HG03064 (cell line): ENCODE data around the gene SHTN1.

ENCODE experiments used
- ATAC-seq: cut with Tn5 transposase; IDR thresholded peaks from one replicate; pipeline ENCODE4 v1.9.1; 2021; ENCODE audit warnings: low read depth; ENCODE audit not compliant: unreplicated experiment

The SHTN1 gene

DNA sequence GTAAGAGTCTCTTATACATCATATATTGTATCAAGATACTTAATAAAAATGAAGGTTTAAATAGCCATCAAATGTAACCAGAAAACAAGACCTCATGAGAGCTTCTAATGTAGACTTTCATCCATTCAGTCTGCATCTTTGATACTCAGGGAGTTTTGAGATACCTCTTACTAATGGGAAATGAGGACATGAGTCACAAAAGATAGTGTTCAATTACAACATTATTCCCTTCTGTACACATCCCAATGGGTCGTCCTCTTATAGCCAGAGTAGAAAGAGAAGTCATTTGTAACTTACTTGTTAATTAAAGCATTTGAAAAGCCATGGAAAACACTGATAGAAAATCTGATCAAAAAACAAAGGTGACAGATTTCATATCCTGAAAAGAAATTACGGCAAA, 19.4 kb downstream of the SHTN1 start:
- ATAC-seq = no peak

DNA sequence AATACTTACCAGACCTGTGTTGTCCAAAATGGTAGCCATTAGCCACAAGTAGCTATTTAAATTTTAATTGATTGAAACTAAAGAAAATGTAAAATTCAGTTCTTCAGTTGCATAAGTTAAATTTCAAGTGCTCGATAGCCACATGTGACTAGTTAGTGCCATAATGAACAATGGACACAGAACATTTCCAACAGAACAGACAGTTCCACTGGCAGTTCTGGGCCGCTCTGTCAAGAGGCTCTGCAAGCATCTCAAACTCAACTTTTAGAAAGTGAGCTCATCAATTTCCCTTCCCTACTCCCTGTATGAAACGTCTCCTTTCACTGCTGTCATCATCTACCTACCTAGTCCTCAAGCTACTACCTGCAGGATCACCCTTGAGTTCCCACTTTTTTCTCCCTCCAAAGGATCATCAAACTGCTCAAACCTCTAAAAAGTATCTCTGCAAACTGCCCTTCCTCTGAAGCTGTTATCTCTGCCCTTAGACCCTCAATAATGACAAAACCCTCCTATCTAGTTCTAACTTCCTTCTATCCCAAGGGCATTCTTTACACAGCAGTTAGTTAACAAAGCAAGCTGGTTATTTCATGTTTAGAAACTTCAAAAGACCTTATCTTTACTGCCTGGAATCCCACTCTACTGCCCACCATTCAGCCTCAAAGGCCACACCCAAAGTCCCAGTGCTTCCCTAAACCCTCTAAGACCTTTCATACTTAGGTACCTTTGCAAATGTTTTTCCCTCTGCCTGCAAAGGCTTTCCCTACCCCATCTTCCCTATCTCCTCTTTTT, 20.6 kb downstream of the SHTN1 start:
- ATAC-seq = no peak

DNA sequence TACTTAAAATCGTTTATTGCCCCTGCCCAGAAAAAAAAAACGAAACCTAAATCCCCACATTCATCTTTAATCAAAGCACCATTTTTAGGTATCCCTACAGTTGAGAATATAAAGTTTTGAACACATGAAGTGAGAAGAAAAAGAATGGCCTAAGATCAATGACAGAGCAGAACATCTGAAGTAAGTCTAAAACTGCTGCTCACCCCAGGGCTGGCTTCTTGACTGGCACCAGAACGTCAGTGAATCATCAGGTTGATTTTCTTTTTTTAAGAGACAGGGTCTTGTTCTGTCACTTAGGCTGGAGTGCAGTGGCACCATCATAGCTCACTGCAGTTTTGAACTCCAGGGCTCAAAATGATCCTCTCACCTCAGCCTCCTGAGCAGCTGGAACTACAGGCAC, 24.9 kb downstream of the SHTN1 start:
- ATAC-seq = no peak

DNA sequence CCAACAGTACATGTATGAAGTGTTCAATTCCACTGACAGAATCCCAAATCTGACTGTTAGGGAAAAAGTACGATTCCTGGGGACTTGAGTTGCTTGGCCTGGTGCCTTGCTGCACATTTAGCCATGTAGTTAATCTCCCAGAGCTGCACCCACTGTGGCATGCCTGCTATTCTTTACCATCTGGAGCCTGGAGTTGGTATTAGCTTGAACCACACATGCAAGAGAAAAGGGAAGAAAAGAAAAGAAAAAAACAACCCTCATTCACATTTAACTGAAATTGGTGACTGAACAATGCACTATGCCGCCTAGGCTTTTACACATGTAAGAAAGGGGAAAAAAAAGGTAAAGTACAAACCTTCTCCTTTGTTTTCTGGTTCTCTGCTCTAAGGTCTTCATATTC, 26.1 kb downstream of the SHTN1 start:
- ATAC-seq = no peak

- ATAC-seq = no peak
These were observed 30.5 kb downstream of the SHTN1 start for GRCh38 chr10:116974456-116975005.

- no peak for ATAC-seq
These were observed 31.0 kb downstream of the SHTN1 start for GRCh38 chr10:116973946-116974455.

DNA sequence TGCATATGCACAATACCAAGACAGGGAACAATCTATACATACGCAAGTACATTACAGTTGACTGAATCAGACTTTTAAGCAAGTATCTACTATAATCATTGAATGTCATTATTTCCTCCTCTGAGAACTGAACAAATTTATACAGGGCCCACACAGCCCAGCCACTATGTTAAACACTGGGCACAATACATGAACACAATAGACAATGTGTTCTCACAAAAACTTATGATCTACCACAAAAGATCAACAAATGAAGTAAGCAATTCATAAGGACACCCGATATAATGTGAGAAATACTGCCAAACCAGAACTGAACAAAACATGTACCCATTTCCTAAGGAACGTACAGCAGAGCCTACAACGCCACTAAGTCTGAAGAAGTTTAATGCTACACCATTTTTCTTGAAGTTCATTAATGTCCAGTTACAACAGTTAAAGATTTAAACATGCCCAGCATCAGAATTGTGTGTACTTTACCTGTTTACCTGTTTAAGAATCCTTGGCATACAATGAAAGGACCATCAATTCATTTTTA, 31.5 kb downstream of the SHTN1 start:
- no peak for ATAC-seq

DNA sequence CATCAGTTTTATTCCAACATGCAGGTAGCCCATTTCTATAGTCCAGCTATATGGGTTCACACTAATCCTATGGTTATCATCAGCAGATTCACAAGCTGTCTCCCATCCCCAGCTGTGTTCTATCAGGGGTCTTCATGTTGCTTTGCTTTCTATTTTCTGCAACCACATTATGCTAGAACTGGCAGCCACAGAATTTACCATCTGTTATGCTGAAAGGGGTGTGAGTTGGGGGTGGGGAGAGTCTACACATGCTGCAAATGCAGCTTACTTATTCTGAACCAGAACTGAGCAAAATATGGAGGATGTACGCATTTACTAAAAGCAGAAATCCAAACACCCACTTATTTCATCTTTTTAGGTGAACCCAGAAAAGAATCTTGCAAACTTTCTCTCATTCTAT, 32.9 kb downstream of the SHTN1 start:
- no peak for ATAC-seq

- no peak for ATAC-seq
These were observed 34.9 kb downstream of the SHTN1 start for GRCh38 chr10:116970050-116970449.

DNA sequence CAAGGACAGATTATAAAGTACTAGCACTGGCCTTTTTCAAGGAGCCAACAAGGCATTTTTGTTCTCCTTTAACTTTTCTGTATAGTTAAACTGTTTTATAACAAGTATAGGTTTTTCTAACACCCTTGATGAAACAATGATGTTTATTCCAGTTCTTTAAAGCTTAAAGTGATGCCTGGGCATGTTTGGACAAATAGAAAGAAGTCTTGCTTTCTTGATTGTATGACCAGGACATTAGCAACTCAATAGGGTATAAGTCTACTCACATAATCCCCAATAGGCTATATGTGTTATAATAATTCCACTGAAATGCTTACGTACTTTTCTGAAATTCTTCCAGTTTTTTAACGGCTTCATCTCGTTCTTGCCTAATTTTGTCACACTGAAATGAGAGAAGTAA, 36.7 kb downstream of the SHTN1 start:
- ATAC-seq = no peak

GRCh38 chr10:116961406-116962251, 43.4 kb downstream of the SHTN1 start:
- ATAC-seq = no peak

DNA sequence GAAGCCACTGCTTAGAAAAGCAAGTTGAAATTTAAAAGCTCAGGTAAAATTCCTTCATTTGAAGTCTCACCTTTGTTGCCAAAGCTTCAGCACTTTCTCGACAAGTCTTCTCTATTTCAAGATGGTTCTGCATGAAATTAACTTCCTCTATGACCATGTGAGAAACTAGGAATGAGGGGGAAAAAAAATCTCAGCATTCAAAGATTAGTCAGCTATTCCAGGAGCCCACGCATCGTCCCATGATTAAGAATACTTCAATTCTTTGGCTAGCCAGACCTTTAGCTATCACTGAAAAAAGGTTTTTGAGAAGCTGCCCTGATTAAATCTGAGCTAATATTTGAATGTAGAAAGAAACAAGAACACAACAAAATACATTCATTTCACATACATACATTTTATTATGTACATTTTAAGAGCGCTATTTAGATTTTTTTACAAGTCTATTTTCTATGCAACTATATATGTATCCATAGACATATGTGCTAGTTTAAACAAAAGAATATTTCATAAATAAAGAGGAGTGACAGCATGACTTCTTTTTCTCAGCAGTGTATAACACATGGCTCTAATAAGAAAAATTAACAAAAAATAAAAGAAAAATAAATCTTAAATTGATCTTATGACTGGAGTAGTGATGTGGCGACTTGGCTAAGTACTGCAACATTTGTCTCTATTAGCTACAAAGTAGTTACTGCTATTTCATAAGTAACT, 44.8 kb downstream of the SHTN1 start:
- no peak for ATAC-seq

DNA sequence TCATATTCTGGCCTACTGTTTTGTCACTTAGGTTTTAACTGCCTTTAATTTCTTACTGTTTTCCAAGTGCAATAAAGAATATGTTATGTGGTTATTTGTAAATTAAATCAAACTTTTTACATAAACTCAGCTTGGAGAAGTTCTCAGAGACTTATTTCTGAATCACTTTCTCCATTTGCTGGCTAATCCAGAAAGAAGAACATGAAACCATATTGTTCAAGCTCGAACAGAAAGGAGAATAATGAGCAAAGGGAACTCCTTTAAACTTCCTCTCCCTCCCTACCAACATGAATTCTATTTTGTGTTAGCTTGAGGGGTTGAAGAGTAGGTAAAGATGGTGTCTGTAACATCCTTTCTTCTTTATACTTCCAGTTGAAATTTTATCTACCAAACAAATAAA, 52.3 kb downstream of the SHTN1 start:
- no peak for ATAC-seq

DNA sequence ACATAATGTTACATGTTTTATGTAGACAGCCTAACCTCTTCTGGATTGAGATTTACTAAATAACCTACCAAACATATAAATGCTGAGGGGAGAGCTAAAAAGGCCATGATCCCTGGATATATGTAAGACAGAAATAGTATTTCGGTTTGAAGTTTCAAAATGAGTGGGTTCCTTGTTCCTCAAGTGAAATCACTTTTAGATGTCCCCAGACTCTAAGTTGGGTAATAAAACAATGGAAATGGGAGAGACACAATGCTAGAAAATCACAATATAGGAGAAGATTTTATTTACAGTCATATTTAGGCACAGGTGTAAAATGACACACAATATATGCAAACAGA, 56.5 kb downstream of the SHTN1 start:
- ATAC-seq = no peak

DNA sequence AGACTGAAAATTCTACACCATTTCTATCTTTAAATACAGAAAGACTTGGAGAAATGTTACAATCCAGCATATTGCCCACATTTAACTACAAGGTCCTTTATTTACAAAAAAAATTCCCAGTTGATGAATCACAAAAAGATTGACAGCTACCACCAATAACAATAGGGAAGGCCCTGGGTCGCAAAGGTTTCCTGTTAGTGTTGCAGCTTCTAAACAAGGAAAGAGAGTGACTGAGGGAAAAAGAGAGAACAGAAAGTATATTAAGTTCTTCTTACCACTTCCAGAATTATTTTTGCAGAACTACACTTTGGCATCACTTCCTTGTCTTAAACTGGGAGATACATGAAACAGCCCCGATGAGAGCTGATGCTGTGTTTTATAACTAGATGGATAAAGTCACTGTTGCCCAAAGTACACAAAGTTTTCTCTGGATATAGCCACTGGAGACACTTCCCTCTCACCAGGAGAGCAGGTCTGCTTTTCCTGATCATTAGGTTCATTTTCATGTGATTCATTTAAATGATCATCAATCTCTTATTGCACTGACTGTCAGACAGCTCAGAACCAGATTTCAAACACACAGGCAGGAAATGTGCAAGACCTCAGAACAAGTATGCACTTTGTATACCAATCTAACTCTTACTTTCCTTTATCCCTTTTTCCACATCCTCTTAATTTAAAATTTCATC, 57.0 kb downstream of the SHTN1 start:
- no peak for ATAC-seq

DNA sequence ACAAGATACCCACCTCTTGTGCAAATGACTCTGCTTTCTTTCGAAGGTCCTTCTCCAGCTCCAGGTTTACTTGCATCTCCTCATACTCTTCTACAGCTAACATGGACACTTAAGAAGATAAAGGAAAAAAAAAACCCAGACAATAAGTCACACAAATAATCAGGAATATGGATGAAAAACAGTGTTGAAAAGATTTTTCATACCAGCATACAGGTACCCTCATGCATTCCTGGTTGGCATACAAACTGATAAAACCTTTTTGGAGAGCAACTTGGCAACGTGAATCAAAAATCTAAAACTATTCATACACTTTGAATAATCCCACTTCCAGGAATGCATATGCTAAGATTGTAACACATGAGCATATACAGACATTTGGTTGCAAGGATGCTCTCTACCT, 60.1 kb downstream of the SHTN1 start:
- no peak for ATAC-seq

- ATAC-seq = no peak
These were observed 73.2 kb downstream of the SHTN1 start for GRCh38 chr10:116931806-116932205.

DNA sequence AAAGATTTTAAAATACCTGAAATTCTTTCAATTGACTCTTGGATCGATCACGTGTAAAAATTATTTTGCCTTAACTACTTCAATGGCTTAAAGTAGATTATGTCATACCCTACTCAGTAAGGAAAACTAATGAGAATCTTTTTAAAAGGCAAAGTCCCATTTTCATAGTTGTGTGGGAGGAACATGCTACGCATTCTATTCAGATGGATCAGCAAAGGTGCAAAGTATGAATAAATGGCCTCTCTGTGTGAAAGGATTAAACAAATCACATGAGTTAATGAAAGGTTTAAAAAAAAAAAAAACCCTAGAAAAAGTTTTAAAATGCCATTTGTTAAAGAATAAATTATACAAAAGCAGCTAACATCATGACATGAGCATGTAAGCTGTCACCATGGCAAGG, 78.6 kb downstream of the SHTN1 start:
- ATAC-seq = no peak

DNA sequence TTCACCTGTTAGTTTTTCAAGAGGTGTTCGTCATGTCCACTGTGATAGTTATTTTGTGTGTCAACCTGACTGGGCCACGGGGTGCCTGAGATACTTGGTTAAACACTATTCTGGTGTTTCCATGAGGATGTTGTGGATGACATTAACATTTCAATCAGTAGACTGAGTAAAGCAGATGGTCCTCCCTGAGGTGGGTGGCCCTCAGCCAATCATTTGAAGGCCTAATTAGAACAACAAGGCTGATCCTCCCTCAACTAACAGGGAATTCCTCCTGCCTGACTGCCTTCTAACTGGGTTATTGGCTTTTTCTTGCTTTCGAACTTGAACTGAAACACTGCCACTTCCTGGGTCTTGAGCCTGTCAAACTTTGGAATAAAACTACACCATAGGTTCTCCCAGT, 79.9 kb downstream of the SHTN1 start:
- ATAC-seq = no peak

- no peak for ATAC-seq
These were observed 85.3 kb downstream of the SHTN1 start for GRCh38 chr10:116919706-116920105.
